Measurements from ENCODE around the gene KLF1. TPM values are rescaled to one million over a fixed set of nuclear protein-coding genes. Genes with fewer than 3 reads are reported as not detected.

The KLF1 gene
- not detected in 2 replicates for total RNA-seq (2022)
- not detected for Bru-seq, nascent RNA
- not detected for BruChase-seq, experiment 1, labeled RNA remaining after a 6-hour chase
- BruChase-seq, experiment 2, labeled RNA remaining after a 2-hour chase: not detected
- long read RNA-seq: 0 reads

GRCh38 chr19:12886969-12887747, at the start of gene KLF1:
TSS of gene KLF1 (minus strand) at chr19:12887201. CDS start at chr19:12887140, 61 bp downstream.
- Mint-ChIP-seq H3K27me3 (ENCODE audit: unreplicated experiment) (peaks cover 15% of the 10 kb centered on the region), H3K4me1 (ENCODE audit: low read depth, unreplicated experiment) (peaks cover 19% of the 10 kb centered on the region), H3K36me3 (ENCODE audit: insufficient read depth, unreplicated experiment) (peaks cover 26% of the 10 kb centered on the region), H3K4me3 (ENCODE audit: low read depth, unreplicated experiment) (no peak within 1 kb of the TSS), H3K27ac (ENCODE audit: unreplicated experiment) (no peak within 1 kb of the TSS), H3K9me3 (ENCODE audit: low read depth, unreplicated experiment) (peaks cover 3% of the 10 kb centered on the region)
- BruUV-seq (replicated peaks): no TSS peak
- intact Hi-C loops (cut with micrococcal nuclease; ENCODE audit: unreplicated experiment): no loop called here
- no peak for DNase-seq
- no peak for TF ChIP-seq CTCF (IDR thresholded peaks at IDR 0.05; ENCODE audit: unreplicated experiment)
- CTCF ChIA-PET: no interaction called here

DNA sequence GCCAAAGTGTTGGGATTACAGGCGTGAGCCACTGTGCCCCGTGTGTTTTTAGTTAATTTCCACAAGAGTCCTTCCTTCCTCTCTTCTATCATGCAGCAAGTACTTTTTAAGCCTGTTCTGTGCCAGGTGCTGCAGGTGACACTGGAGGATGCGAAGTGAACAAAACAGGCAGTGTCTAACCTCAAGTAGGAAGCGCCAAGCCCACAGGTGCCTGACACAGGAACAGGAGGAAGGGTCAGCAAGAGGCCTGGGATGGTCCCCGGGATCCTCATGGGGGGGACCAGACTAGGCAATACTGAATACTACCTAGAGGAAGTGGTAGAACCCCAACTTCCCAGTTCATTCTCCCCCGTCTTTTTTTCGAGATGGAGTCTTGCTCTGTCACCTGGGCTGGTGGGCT, 49.6 kb upstream of the KLF1 start:
- Mint-ChIP-seq H3K36me3 (ENCODE audit: insufficient read depth, unreplicated experiment) (peaks cover 64% of the 10 kb centered on the region), H3K9me3 (ENCODE audit: low read depth, unreplicated experiment) (no peaks in the 10 kb centered on the region), H3K27ac (ENCODE audit: unreplicated experiment) (no peak overlapping the region), H3K4me3 (ENCODE audit: low read depth, unreplicated experiment) (no peak overlapping the region), H3K4me1 (ENCODE audit: low read depth, unreplicated experiment) (peaks cover 16% of the 10 kb centered on the region), H3K27me3 (ENCODE audit: unreplicated experiment) (no peaks in the 10 kb centered on the region)
- no peak for DNase-seq
- intact Hi-C loops (cut with micrococcal nuclease; ENCODE audit: unreplicated experiment): no loop called here
- CTCF ChIA-PET: no interaction called here
- BruUV-seq (replicated peaks): no TSS peak
- no peak for TF ChIP-seq CTCF (IDR thresholded peaks at IDR 0.05; ENCODE audit: unreplicated experiment)

GRCh38 chr19:12935071-12935470, 48.1 kb upstream of the KLF1 start:
- Mint-ChIP-seq H3K27me3 (ENCODE audit: unreplicated experiment) (no peaks in the 10 kb centered on the region), H3K4me3 (ENCODE audit: low read depth, unreplicated experiment) (no peak overlapping the region), H3K27ac (ENCODE audit: unreplicated experiment) (no peak overlapping the region), H3K36me3 (ENCODE audit: insufficient read depth, unreplicated experiment) (peaks cover 51% of the 10 kb centered on the region), H3K4me1 (ENCODE audit: low read depth, unreplicated experiment) (peaks cover 16% of the 10 kb centered on the region), H3K9me3 (ENCODE audit: low read depth, unreplicated experiment) (no peaks in the 10 kb centered on the region)
- no peak for DNase-seq
- intact Hi-C loops (cut with micrococcal nuclease; ENCODE audit: unreplicated experiment): no loop called here
- no peak for TF ChIP-seq CTCF (IDR thresholded peaks at IDR 0.05; ENCODE audit: unreplicated experiment)
- CTCF ChIA-PET: interaction anchor here (0.7 kb wide), 1 partner anchor 212 kb away, joined by 3 read pairs; no protein-coding TSS in a partner anchor
- no TSS peak for BruUV-seq (replicated peaks)

DNA sequence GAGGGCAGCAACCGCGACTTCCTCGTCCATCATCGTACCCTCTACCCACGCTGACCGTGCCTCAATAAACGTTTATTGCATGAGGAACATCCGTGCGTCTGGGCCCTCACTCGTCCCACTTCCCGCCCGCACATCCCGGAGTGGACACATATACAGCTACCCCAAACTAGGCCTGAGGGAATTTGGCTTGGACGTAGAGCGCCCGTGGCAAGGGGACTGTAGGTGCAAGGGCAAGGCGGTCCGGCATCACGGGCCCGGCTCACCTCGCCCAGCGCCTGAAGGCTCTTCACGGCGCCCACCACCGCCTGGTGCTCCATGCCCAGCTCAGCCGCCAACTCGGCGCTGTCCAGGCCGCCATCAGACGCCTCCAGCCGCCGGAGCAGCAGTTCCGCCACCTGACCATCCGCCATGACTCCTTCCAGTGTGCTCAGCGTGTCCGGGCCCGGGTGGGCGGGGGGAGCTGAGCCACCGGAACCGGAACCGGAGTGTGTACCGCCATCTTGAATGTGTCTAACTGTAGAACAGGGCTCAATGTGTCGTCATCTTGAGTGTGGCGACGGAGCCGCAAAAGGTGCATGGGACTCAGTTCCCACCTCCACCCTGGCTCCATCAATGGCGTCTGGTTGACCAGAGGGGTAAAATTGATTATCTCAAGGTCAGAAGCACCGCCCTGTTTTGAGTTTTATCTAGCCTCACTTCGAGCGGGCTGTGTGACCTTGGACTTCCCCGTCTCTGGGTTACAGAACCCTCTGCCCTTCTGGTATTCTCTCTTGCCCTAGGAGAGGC, 46.5 kb upstream of the KLF1 start, which contains the start of gene FARSA:
Gene FARSA, minus strand, starts transcription at position 425 of the 786 bp plus-strand sequence. Its CDS starts 15 bp downstream, at position 410.
- CTCF ChIA-PET: no interaction called here
- BruUV-seq (replicated peaks): TSS peak; percentile 64
- H3K27ac Mint-ChIP-seq (ENCODE audit: unreplicated experiment): peak within 1 kb of the TSS; percentile 72

More for the DNA sequence above, 46.5 kb upstream of the KLF1 start, which contains the start of gene FARSA:
- peaks cover 16% of the 10 kb centered on the region for H3K4me1 Mint-ChIP-seq (ENCODE audit: low read depth, unreplicated experiment)
- no peaks in the 10 kb centered on the region for H3K27me3 Mint-ChIP-seq (ENCODE audit: unreplicated experiment)
- H3K36me3 Mint-ChIP-seq (ENCODE audit: insufficient read depth, unreplicated experiment): peaks cover 50% of the 10 kb centered on the region
- peak; percentile 74 for DNase-seq
- H3K4me3 Mint-ChIP-seq (ENCODE audit: low read depth, unreplicated experiment): peak within 1 kb of the TSS; percentile 90
- intact Hi-C loops (cut with micrococcal nuclease; ENCODE audit: unreplicated experiment): no loop called here
- no peaks in the 10 kb centered on the region for H3K9me3 Mint-ChIP-seq (ENCODE audit: low read depth, unreplicated experiment)
- TF ChIP-seq CTCF (IDR thresholded peaks at IDR 0.05; ENCODE audit: unreplicated experiment): no peak
